ENCODE measurements around the gene EMC9.

DNA sequence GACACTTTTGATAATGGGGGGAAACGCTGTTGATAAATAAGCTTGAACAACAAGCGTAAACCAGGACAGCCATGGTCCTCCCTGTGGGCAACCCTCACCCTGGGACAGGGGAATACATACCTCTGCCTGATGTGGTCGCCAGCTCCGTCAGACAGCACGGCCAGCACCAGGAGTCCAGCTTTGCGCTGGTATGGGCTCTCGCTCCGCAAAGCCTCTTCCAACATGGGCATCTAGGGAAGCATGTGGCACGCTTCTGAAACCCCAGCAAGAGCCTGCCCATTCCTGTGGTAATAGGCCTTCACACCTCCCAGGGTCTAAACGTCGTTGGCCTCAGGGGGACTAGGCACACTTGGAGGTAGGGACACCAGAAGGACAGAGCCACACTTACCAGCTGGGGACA lies 44.4 kb upstream of the EMC9 start:
- TF ChIP-seq, protein P1, sequence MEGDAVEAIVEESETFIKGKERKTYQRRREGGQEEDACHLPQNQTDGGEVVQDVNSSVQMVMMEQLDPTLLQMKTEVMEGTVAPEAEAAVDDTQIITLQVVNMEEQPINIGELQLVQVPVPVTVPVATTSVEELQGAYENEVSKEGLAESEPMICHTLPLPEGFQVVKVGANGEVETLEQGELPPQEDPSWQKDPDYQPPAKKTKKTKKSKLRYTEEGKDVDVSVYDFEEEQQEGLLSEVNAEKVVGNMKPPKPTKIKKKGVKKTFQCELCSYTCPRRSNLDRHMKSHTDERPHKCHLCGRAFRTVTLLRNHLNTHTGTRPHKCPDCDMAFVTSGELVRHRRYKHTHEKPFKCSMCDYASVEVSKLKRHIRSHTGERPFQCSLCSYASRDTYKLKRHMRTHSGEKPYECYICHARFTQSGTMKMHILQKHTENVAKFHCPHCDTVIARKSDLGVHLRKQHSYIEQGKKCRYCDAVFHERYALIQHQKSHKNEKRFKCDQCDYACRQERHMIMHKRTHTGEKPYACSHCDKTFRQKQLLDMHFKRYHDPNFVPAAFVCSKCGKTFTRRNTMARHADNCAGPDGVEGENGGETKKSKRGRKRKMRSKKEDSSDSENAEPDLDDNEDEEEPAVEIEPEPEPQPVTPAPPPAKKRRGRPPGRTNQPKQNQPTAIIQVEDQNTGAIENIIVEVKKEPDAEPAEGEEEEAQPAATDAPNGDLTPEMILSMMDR (IDR thresholded peaks at IDR 0.05; ENCODE audit: poor library complexity): no peak
- TF ChIP-seq EZH2 (IDR thresholded peaks at IDR 0.05; ENCODE audit: borderline replicate concordance): no peak
- TF ChIP-seq EZH2phosphoT487 (IDR thresholded peaks at IDR 0.05; ENCODE audit: low read depth, severe bottlenecking, unreplicated experiment): no peak
